HEK293 (cell line): ENCODE measurements around the gene SSH3.

Experiments used
- CTCF ChIA-PET: fragments of 350-600 bp; formaldehyde crosslinking; extraction: SDS; loops from one replicate; lab custom pipeline; 2021; ENCODE audit warnings: antibody characterized with exemption; lab: Yijun Ruan, JAX
- POLR2A ChIA-PET: fragments of 300-600 bp; formaldehyde crosslinking; extraction: SDS; loops from one replicate; lab custom pipeline; 2020; ENCODE audit warnings: antibody characterized with exemption, inconsistent platforms; lab: Yijun Ruan, JAX
- H3K27ac ChIP-seq: fragments of 200-500 bp; sonication (Bioruptor generic); 2 replicates; pipeline ENCODE4 v1.5.1; 2014; ENCODE audit warnings: low read depth, low read length, control low read depth, inconsistent platforms; ENCODE audit errors: extremely low read depth
- H3K36me3 ChIP-seq, 2 experiments: fragments of 200-500 bp in 1 of 2; sonication (Bioruptor generic) in 1 of 2; 1 replicate in 1 of 2; 2 replicates in 1 of 2; pipeline ENCODE4 v1.5.1; 2014 to 2017; ENCODE audit warnings: inconsistent platforms in 2 of 2, low read length in 2 of 2; ENCODE audit not compliant: control insufficient read depth in 2 of 2, insufficient read depth in 1 of 2
- H3K4me1 ChIP-seq: fragments of 200-500 bp; sonication (Bioruptor generic); 2 replicates; pipeline ENCODE4 v1.5.1; 2014; ENCODE audit warnings: mild to moderate bottlenecking, low read length, inconsistent platforms; ENCODE audit not compliant: control insufficient read depth, insufficient read depth
- H3K4me3 ChIP-seq: 2 replicates; pipeline ENCODE4 v1.5.1; 2011; ENCODE audit warnings: low read depth, mild to moderate bottlenecking, control low read depth, low read length, moderate library complexity
- H3K9me3 ChIP-seq: fragments of 200-500 bp; sonication (Bioruptor generic); 2 replicates; pipeline ENCODE4 v1.5.1; 2014; ENCODE audit warnings: low read depth, low read length, inconsistent platforms; ENCODE audit not compliant: control insufficient read depth, insufficient read depth
- GLI4 ChIP-seq: fragments of 450-650 bp; formaldehyde crosslinking; IDR thresholded peaks from 2 replicates; pipeline ENCODE4 v1.5.1; 2016; ENCODE audit warnings: missing biosample characterization, missing genetic modification characterization
- KLF17 ChIP-seq: fragments of 450-650 bp; formaldehyde crosslinking; IDR thresholded peaks from 2 replicates; pipeline ENCODE4 v1.5.1; 2016; ENCODE audit warnings: missing biosample characterization, missing genetic modification characterization
- MYNN ChIP-seq: fragments of 450-650 bp; formaldehyde crosslinking; IDR thresholded peaks from 2 replicates; pipeline ENCODE4 v1.5.1; 2016; ENCODE audit warnings: missing biosample characterization, missing genetic modification characterization, borderline replicate concordance
- ZBTB1 ChIP-seq: fragments of 450-650 bp; formaldehyde crosslinking; IDR thresholded peaks from 2 replicates; pipeline ENCODE4 v1.5.1; 2016; ENCODE audit warnings: missing biosample characterization, missing genetic modification characterization
- ZBTB11 ChIP-seq: fragments of 450-650 bp; formaldehyde crosslinking; conservative IDR thresholded peaks from 2 replicates; pipeline ENCODE4 v1.5.1; 2016; ENCODE audit warnings: low read depth, missing biosample characterization, missing genetic modification characterization
- ZFP69B ChIP-seq: fragments of 450-650 bp; formaldehyde crosslinking; IDR thresholded peaks from 2 replicates; pipeline ENCODE4 v1.5.1; 2016; ENCODE audit warnings: missing biosample characterization, missing genetic modification characterization
- ZNF114 ChIP-seq: fragments of 450-650 bp; formaldehyde crosslinking; IDR thresholded peaks from 2 replicates; pipeline ENCODE4 v1.5.0; 2017; ENCODE audit warnings: missing biosample characterization, missing genetic modification characterization
- ZNF221 ChIP-seq: fragments of 450-650 bp; formaldehyde crosslinking; IDR thresholded peaks from 2 replicates; pipeline ENCODE4 v1.5.1; 2017; ENCODE audit warnings: missing biosample characterization, missing genetic modification characterization, borderline replicate concordance
- ZNF26 ChIP-seq: fragments of 450-650 bp; formaldehyde crosslinking; IDR thresholded peaks from 2 replicates; pipeline ENCODE4 v1.5.1; 2016; ENCODE audit warnings: missing biosample characterization, missing genetic modification characterization
- ZNF513 ChIP-seq: fragments of 450-650 bp; IDR thresholded peaks from 2 replicates; pipeline ENCODE4 v1.5.1; 2018; ENCODE audit warnings: missing biosample characterization, missing genetic modification characterization
- ZNF529 ChIP-seq: fragments of 450-650 bp; formaldehyde crosslinking; IDR thresholded peaks from 2 replicates; pipeline ENCODE4 v1.5.1; 2017; ENCODE audit warnings: missing genetic modification characterization, missing biosample characterization; ENCODE audit not compliant: insufficient replicate concordance
- ZNF549 ChIP-seq: fragments of 450-650 bp; IDR thresholded peaks from 2 replicates; pipeline ENCODE4 v1.5.1; 2018; ENCODE audit warnings: missing biosample characterization, missing genetic modification characterization, mild to moderate bottlenecking, inconsistent platforms, moderate library complexity
- ZNF624 ChIP-seq: fragments of 450-650 bp; formaldehyde crosslinking; IDR thresholded peaks from 2 replicates; pipeline ENCODE4 v1.5.1; 2017; ENCODE audit warnings: missing biosample characterization, missing genetic modification characterization
- ZNF639 ChIP-seq: fragments of 450-650 bp; formaldehyde crosslinking; IDR thresholded peaks from 2 replicates; pipeline ENCODE4 v1.5.1; 2016; ENCODE audit warnings: missing biosample characterization, missing genetic modification characterization
- ZNF776 ChIP-seq: fragments of 450-650 bp; formaldehyde crosslinking; IDR thresholded peaks from 2 replicates; pipeline ENCODE4 v1.5.0; 2017; ENCODE audit warnings: missing biosample characterization, missing genetic modification characterization, borderline replicate concordance
- ZNF785 ChIP-seq: fragments of 450-650 bp; formaldehyde crosslinking; IDR thresholded peaks from 2 replicates; pipeline ENCODE4 v1.5.1; 2016; ENCODE audit warnings: missing biosample characterization, missing genetic modification characterization
- ZNF792 ChIP-seq: fragments of 450-650 bp; formaldehyde crosslinking; IDR thresholded peaks from 2 replicates; pipeline ENCODE4 v1.5.1; 2016; ENCODE audit warnings: missing biosample characterization, missing genetic modification characterization
- TF ChIP-seq, protein P1 (sequence below): fragments of 450-650 bp; formaldehyde crosslinking; IDR thresholded peaks from 2 replicates; pipeline ENCODE4 v1.5.1; 2017; ENCODE audit warnings: missing biosample characterization, missing genetic modification characterization
- TF ChIP-seq, protein P2 (sequence below): fragments of 450-650 bp; formaldehyde crosslinking; IDR thresholded peaks from 2 replicates; pipeline ENCODE4 v1.5.1; 2016; ENCODE audit warnings: missing biosample characterization, missing genetic modification characterization, borderline replicate concordance
- TF ChIP-seq, protein P3 (sequence below): IDR thresholded peaks from 2 replicates; pipeline ENCODE4 v1.6.1; 2011; ENCODE audit warnings: mild to moderate bottlenecking, low read depth, low read length, borderline replicate concordance

SSH3 gene

DNA sequence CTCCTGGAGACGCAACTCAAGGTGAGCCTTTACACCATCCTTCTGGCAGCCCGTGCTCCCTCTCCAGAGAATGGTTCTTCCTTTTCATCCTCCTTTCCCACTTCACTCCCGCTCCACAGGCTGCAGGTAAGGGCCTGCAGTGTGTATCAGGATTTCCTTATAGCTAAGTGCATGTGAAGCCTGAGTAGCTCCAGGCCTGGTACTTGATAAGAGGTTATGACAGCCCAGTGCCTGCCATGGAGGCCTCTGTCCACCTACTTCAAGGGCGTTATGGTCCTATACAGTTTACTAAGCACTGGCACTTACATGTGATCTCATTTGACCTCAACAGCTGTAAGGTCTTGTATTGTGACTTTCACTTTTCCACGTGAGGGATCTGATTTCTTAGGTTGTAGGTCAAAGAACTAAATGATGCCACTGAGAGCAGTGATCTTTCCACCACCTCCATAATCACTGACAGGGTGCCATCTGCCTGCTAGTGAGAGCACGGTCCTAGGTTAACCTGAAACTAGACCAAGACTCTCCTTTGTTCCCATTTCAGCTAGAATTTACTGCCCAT lies 18.1 kb downstream of the SSH3 start (continued):
- TF ChIP-seq ZNF114 (tag by site-specific recombination) = no peak
- TF ChIP-seq, protein P1, sequence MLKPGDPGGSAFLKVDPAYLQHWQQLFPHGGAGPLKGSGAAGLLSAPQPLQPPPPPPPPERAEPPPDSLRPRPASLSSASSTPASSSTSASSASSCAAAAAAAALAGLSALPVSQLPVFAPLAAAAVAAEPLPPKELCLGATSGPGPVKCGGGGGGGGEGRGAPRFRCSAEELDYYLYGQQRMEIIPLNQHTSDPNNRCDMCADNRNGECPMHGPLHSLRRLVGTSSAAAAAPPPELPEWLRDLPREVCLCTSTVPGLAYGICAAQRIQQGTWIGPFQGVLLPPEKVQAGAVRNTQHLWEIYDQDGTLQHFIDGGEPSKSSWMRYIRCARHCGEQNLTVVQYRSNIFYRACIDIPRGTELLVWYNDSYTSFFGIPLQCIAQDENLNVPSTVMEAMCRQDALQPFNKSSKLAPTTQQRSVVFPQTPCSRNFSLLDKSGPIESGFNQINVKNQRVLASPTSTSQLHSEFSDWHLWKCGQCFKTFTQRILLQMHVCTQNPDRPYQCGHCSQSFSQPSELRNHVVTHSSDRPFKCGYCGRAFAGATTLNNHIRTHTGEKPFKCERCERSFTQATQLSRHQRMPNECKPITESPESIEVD = no peak
- TF ChIP-seq ZBTB1 (tag by site-specific recombination) = no peak
- TF ChIP-seq MYNN (tag by site-specific recombination) = no peak
- no peak for TF ChIP-seq ZFP69B (tag by site-specific recombination)
- no peak for TF ChIP-seq ZNF513
- TF ChIP-seq ZNF549 (tag by site-specific recombination) = no peak
- TF ChIP-seq ZNF785 (tag by site-specific recombination) = no peak
- no peak for TF ChIP-seq ZNF26 (tag by site-specific recombination)
- TF ChIP-seq ZNF529 (tag by site-specific recombination) = no peak
- TF ChIP-seq, all 188 proteins: peak for 0

DNA sequence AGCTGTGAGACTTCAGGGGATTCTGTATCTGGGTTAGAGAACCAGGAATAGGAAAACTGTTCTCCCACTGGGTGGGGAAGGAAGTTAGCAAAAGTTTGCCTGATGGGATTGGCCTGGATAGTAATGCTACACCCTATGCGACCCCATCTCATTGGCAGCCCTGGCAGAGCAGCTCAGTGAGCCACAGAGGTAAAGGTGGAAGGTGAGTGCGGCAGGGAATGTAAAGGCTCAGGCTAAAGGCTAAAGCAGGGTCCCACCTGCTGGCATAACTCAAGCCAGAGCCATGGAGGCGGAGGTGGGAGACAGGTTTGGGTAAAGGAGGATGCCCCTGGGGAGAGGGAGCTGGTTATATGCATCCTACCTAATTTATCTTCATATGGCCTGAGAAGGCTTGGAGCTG lies 18.7 kb downstream of the SSH3 start:
- ChIA-PET POLR2A (interaction anchor here (1.4 kb wide), 1 partner anchor 34 kb away, joined by 4 read pairs; no protein-coding TSS in a partner anchor), CTCF (interaction anchor here (0.8 to 11.2 kb wide), 4 partner anchors 15 to 59 kb away, joined by 3 to 104 read pairs (median 4); partner anchors contain the start of gene CLCF1)
- Histone ChIP-seq H3K9me3 (no peaks in the 10 kb centered on the region), H3K27ac (no peak overlapping the region), H3K36me3 (peaks cover 0 to 16% of the 10 kb centered on the region in 2 experiments; a peak in 1 of 3 replicates), H3K4me1 (no peaks in the 10 kb centered on the region), H3K4me3 (no peak overlapping the region)
- no peak for TF ChIP-seq ZNF639 (tag by site-specific recombination)
- TF ChIP-seq ZNF513 = no peak
- TF ChIP-seq ZNF792 (tag by site-specific recombination) = no peak
- TF ChIP-seq KLF17 (tag by site-specific recombination) = no peak
- no peak for TF ChIP-seq ZNF776 (tag by site-specific recombination)
- no peak for TF ChIP-seq ZNF624
- TF ChIP-seq ZBTB11 = no peak
- no peak for TF ChIP-seq ZNF221 (tag by site-specific recombination)
- TF ChIP-seq, protein P2, sequence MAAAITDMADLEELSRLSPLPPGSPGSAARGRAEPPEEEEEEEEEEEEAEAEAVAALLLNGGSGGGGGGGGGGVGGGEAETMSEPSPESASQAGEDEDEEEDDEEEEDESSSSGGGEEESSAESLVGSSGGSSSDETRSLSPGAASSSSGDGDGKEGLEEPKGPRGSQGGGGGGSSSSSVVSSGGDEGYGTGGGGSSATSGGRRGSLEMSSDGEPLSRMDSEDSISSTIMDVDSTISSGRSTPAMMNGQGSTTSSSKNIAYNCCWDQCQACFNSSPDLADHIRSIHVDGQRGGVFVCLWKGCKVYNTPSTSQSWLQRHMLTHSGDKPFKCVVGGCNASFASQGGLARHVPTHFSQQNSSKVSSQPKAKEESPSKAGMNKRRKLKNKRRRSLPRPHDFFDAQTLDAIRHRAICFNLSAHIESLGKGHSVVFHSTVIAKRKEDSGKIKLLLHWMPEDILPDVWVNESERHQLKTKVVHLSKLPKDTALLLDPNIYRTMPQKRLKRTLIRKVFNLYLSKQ (tag by site-specific recombination) = no peak
- no peak for TF ChIP-seq ZBTB1 (tag by site-specific recombination)
- TF ChIP-seq GLI4 (tag by site-specific recombination) = no peak
- TF ChIP-seq, protein P3, sequence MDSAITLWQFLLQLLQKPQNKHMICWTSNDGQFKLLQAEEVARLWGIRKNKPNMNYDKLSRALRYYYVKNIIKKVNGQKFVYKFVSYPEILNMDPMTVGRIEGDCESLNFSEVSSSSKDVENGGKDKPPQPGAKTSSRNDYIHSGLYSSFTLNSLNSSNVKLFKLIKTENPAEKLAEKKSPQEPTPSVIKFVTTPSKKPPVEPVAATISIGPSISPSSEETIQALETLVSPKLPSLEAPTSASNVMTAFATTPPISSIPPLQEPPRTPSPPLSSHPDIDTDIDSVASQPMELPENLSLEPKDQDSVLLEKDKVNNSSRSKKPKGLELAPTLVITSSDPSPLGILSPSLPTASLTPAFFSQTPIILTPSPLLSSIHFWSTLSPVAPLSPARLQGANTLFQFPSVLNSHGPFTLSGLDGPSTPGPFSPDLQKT = no peak
